ENCODE measurements around the gene FKRP. TPM values are rescaled to one million over a fixed set of nuclear protein-coding genes. Genes with fewer than 3 reads are reported as not detected.
A peak's percentile ranks its signal among the peaks of the same experiment; 100 is the strongest.

The FKRP gene
- total RNA-seq, 1 experiment from 2014 or later, result 35.0 TPM

GRCh38 chr19:46716672-46717033, 29.2 kb upstream of the FKRP start:
- H3K9me3 Mint-ChIP-seq (ENCODE audit: low read depth, unreplicated experiment), result no peaks in the 10 kb centered on the region
- peak overlapping the region; percentile 94 for H3K4me3 Mint-ChIP-seq (ENCODE audit: low read depth, unreplicated experiment)
- CTCF ChIA-PET, result interaction anchor here (0.6 to 1.5 kb wide), 4 partner anchors 25 to 947 kb away, joined by 3 to 16 read pairs (median 7); partner anchors contain the start of gene DACT3
- intact Hi-C loops (cut with micrococcal nuclease; ENCODE audit: unreplicated experiment), result no loop called here
- H3K27ac Mint-ChIP-seq (ENCODE audit: unreplicated experiment), result peak overlapping the region; percentile 96
- no peaks in the 10 kb centered on the region for H3K27me3 Mint-ChIP-seq (ENCODE audit: unreplicated experiment)
- DNase-seq, result no peak
- peaks cover 28% of the 10 kb centered on the region for H3K4me1 Mint-ChIP-seq (ENCODE audit: low read depth, unreplicated experiment)
- TSS peak; percentile 26 for BruUV-seq (replicated peaks)
- TF ChIP-seq CTCF (IDR thresholded peaks at IDR 0.05; ENCODE audit: unreplicated experiment), result no peak
- H3K36me3 Mint-ChIP-seq (ENCODE audit: insufficient read depth, unreplicated experiment), result peaks cover 93% of the 10 kb centered on the region

- CTCF ChIA-PET, result interaction anchor here (0.6 to 1.5 kb wide), 4 partner anchors 26 to 948 kb away, joined by 3 to 16 read pairs (median 7); partner anchors contain the start of gene DACT3
- Mint-ChIP-seq H3K27ac (ENCODE audit: unreplicated experiment) (peak within 1 kb of the TSS; percentile 96), H3K4me1 (ENCODE audit: low read depth, unreplicated experiment) (peaks cover 28% of the 10 kb centered on the region), H3K9me3 (ENCODE audit: low read depth, unreplicated experiment) (no peaks in the 10 kb centered on the region), H3K4me3 (ENCODE audit: low read depth, unreplicated experiment) (peak within 1 kb of the TSS; percentile 94), H3K27me3 (ENCODE audit: unreplicated experiment) (no peaks in the 10 kb centered on the region), H3K36me3 (ENCODE audit: insufficient read depth, unreplicated experiment) (peaks cover 93% of the 10 kb centered on the region)
- no TSS peak for BruUV-seq (replicated peaks)
- peak; percentile 95 for DNase-seq
- no peak for TF ChIP-seq CTCF (IDR thresholded peaks at IDR 0.05; ENCODE audit: unreplicated experiment)
- intact Hi-C loops (cut with micrococcal nuclease; ENCODE audit: unreplicated experiment), result no loop called here
Measured at GRCh38 chr19:46717034-46717715, 28.7 kb upstream of the FKRP start, which contains the start of gene PRKD2. TSS of gene PRKD2 (minus strand) at chr19:46717114. CDS start at chr19:46716370, 744 bp downstream.

- peaks cover 28% of the 10 kb centered on the region for H3K4me1 Mint-ChIP-seq (ENCODE audit: low read depth, unreplicated experiment)
- CTCF ChIA-PET, result interaction anchor here (0.9 to 1.0 kb wide), 4 partner anchors 9 to 33 kb away, joined by 3 to 6 read pairs (median 5); no protein-coding TSS in a partner anchor
- BruUV-seq (replicated peaks), result no TSS peak
- H3K4me3 Mint-ChIP-seq (ENCODE audit: low read depth, unreplicated experiment), result peak overlapping the region; percentile 94
- H3K27ac Mint-ChIP-seq (ENCODE audit: unreplicated experiment), result peak overlapping the region; percentile 96
- peaks cover 90% of the 10 kb centered on the region for H3K36me3 Mint-ChIP-seq (ENCODE audit: insufficient read depth, unreplicated experiment)
- no peaks in the 10 kb centered on the region for H3K27me3 Mint-ChIP-seq (ENCODE audit: unreplicated experiment)
- no peak for TF ChIP-seq CTCF (IDR thresholded peaks at IDR 0.05; ENCODE audit: unreplicated experiment)
- intact Hi-C loops (cut with micrococcal nuclease; ENCODE audit: unreplicated experiment), result no loop called here
- DNase-seq, result no peak
- no peaks in the 10 kb centered on the region for H3K9me3 Mint-ChIP-seq (ENCODE audit: low read depth, unreplicated experiment)
Measured at GRCh38 chr19:46717716-46718143, 28.1 kb upstream of the FKRP start.

- peak; percentile 61 for DNase-seq
- Mint-ChIP-seq H3K36me3 (ENCODE audit: insufficient read depth, unreplicated experiment) (peaks cover 87% of the 10 kb centered on the region), H3K27me3 (ENCODE audit: unreplicated experiment) (no peaks in the 10 kb centered on the region), H3K4me3 (ENCODE audit: low read depth, unreplicated experiment) (peak overlapping the region; percentile 94), H3K27ac (ENCODE audit: unreplicated experiment) (peak overlapping the region; percentile 96), H3K9me3 (ENCODE audit: low read depth, unreplicated experiment) (no peaks in the 10 kb centered on the region), H3K4me1 (ENCODE audit: low read depth, unreplicated experiment) (peaks cover 23% of the 10 kb centered on the region)
- intact Hi-C loops (cut with micrococcal nuclease; ENCODE audit: unreplicated experiment), result no loop called here
- no peak for TF ChIP-seq CTCF (IDR thresholded peaks at IDR 0.05; ENCODE audit: unreplicated experiment)
- CTCF ChIA-PET, result interaction anchor here (0.6 to 1.0 kb wide), 5 partner anchors 8 to 414 kb away, joined by 3 to 6 read pairs (median 5); no protein-coding TSS in a partner anchor
- no TSS peak for BruUV-seq (replicated peaks)
Measured at GRCh38 chr19:46718157-46718933, 27.5 kb upstream of the FKRP start.
